ENCODE data around the gene SLC39A7. TPM values are rescaled to one million over a fixed set of nuclear protein-coding genes. Genes with fewer than 3 reads are reported as not detected.

Gene SLC39A7
- total and polyA plus RNA-seq, 2 of the 13 experiments (the other 11 are each of a cell fraction or from before 2014, with no cell fraction given): 142 to 229 TPM

GRCh38 chr6:33248643-33248931, 47.9 kb downstream of the SLC39A7 start (continued):
- no peak for TF ChIP-seq PAXIP1 (CRISPR knock-in tag; conservative IDR thresholded peaks at IDR 0.05)
- TF ChIP-seq ATRX (CRISPR knock-in tag; IDR thresholded peaks at IDR 0.05; ENCODE audit: borderline replicate concordance): no peak
- TF ChIP-seq MLLT10 (CRISPR knock-in tag; IDR thresholded peaks at IDR 0.05): no peak
- no peak for TF ChIP-seq CHD4 (IDR thresholded peaks at IDR 0.05; ENCODE audit: borderline replicate concordance, low read length)
- no peak for TF ChIP-seq FOXK2 (IDR thresholded peaks at IDR 0.05)
- TF ChIP-seq RERE (CRISPR knock-in tag; IDR thresholded peaks at IDR 0.05; ENCODE audit: low read depth): no peak
- TF ChIP-seq ARNT (IDR thresholded peaks at IDR 0.05): no peak
- TF ChIP-seq ZNF512 (CRISPR knock-in tag; IDR thresholded peaks at IDR 0.05): 0 out of 2 replicates have a peak, but pooled peaks have one; percentile 35
- TF ChIP-seq ZBTB4 (CRISPR knock-in tag; IDR thresholded peaks at IDR 0.05; ENCODE audit: borderline replicate concordance): 0 out of 2 replicates have a peak, but pooled peaks have one; percentile 40
- TF ChIP-seq ZNF772 (CRISPR knock-in tag; IDR thresholded peaks at IDR 0.05): no peak
- peak; percentile 58; the same call in 1 of the 2 replicates for TF ChIP-seq ZFP82 (CRISPR knock-in tag; IDR thresholded peaks at IDR 0.05; ENCODE audit: borderline replicate concordance)
- TF ChIP-seq NR0B2 (CRISPR knock-in tag; IDR thresholded peaks at IDR 0.05): no peak
- no peak for TF ChIP-seq DPF2 (CRISPR knock-in tag; IDR thresholded peaks at IDR 0.05; ENCODE audit: borderline replicate concordance, low read depth)
- TF ChIP-seq ZNF747 (CRISPR knock-in tag; IDR thresholded peaks at IDR 0.05; ENCODE audit: borderline replicate concordance): no peak
- TF ChIP-seq RBM39 (IDR thresholded peaks at IDR 0.05; ENCODE audit: low read depth, low read length, poor library complexity, severe bottlenecking): no peak
